HG03095 (cell line): Measurements from ENCODE around the gene CDK14.

ENCODE experiments used
- ATAC-seq: cut with Tn5 transposase; IDR thresholded peaks from one replicate; pipeline ENCODE4 v1.9.1; 2021; ENCODE audit warnings: moderate library complexity; ENCODE audit not compliant: unreplicated experiment

Gene CDK14

DNA sequence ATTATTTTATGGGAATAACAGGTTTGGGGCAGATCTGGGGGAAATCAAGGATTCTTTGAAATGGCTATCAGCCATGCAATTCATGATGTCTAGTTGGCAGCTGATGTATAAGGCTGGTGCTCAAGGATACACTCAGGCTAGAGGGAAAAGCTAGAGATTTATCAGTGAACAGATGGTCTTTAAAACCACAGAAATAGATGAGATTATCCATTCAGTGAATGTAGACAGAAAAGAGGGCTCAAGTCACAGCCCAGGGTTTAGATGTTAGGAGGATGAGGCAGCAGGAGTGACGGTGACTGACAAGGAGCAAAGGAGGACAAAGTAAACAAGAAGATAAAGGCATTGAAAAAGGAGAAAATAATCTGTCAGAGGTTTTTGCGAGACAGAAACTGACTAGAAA is 238.7 kb downstream of the CDK14 start:
- ATAC-seq = no peak

GRCh38 chr7:90835861-90836260 is 239.7 kb downstream of the CDK14 start:
- ATAC-seq = no peak

DNA sequence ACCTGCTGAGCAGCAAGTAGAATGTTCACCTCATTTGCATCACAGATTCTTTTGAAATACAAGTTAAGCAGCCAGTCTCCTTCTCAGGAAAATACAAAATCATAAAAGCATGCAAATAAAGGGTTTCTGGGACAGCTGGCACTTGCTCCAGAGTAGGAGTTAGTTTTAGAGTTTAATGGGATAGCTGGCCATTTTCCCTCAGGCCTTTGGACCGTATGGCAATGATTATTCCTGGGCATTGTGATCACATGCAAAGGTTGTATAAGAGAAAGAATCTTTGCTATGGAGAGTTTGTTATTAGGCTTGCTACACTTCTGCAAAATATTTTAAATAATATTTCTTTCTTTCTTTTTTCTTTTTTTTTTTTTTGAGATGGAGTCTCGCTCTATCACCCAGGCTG is 240.8 kb downstream of the CDK14 start:
- no peak for ATAC-seq

DNA sequence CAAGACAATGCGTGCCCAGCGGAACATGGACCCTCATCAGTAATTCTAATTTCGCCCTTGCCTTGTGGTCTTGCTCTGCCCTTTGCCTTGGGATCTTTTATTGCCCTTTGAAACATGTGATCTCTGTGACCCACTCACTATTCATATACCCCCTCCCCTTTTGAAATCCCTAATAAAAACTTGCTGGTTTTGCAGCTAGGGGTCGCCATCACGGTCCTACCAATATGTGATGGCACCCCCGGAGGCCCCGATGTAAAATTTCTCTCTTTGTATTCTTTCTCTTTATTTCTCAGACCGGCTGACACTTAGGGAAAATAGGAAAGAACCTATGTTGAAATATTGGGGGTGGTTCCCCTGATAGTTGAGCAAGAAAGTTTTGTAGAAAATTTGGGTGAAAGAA is 242.7 kb downstream of the CDK14 start:
- no peak for ATAC-seq

DNA sequence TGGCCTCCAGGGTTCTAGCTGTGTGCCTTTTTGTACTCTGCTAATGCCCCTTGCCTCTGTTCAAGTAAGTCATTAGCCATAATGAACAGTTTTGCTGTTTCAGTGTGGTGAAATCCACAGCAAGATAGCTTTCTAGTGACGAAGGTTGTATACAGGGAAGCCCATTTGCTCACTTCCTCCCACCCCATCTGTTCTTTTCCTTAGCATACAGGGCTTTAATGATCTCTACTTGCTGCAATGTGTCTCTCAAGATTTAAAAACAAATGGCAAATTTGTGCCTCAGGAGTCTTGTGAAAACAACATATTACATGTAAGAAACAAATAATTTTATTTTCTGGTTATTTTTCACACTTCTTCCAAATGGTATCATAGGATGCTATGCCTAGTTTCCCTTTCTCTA is 243.2 kb downstream of the CDK14 start:
- no peak for ATAC-seq

DNA sequence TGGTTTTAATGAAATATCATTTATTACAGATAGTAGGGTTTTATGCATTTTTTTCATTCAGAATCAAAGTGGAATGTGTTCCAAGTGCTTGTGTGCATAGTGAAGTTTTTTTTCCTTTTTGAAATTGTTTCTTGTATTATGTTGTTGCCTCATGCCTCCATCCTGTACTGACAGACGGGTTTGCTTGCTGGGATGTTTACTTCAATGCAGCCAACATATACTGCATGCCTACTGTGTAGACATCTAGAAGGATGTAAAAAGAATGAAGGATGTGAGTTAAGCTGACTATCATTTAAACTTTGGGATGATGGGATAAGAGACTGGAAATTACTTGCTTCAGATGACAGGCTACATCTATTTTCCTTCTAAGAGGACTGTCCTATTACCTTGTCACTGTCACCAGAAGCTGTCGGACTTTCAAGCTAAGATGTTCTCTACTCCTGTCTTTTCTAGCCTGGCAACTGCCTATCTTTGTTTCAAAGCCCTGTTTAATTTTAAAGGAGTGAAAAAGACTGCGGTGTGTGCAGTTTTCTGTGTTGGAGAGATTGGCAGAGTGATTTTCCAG is 243.7 kb downstream of the CDK14 start:
- no peak for ATAC-seq

DNA sequence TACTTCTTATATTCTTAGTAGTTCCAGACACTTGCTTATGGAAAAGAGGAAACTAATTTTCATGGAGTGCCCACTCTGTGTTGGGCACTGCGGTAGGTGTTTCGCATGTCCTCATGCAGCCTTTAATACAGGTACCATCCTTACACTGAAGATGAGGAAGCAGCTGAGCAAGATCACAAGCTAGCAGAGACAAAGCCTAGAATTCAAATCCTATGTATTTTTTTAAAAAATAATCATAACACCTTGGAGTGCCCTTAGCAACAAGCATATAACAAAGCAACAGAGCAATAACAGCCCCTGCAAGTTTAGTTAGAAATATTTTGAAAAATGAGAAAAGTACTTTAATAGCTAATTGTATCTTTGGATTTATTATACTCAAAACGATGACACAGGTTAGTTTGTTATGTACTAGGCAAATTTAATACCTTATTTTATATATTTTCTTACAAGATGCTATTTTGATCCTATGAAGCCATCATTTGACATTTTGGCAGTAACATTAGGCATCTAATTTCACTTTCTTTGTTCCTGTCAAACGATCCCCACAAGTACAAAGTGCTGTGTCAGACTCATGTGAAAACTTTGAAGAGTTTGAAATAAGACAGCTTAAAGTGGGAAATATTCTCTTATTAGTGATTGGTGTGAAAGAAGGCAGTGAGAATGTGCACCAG is 245.8 kb downstream of the CDK14 start:
- ATAC-seq = no peak

GRCh38 chr7:90842430-90842788 is 246.3 kb downstream of the CDK14 start:
- ATAC-seq = no peak

DNA sequence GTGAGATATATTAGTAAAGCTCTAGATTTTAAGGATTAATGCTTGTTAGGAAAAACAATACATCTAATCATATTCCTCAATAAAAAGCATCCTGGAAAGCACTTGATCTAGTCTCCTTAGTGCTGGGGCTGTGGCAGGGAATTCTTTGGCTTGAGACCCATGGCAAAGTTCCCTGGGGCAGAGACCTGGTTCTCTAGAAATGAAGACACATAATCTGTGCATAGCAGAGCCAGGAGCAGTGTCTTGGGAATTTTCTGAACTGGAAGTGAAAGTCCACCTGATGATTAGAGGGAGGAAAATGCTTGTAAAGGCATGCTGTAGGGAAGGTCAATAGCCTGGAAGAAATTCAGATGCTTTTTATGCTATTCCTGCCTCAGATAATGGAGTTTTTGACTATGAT is 247.4 kb downstream of the CDK14 start:
- ATAC-seq = no peak

- ATAC-seq = no peak
Observed at GRCh38 chr7:90844421-90844820, 248.3 kb downstream of the CDK14 start.

GRCh38 chr7:90846192-90846591 is 250.1 kb downstream of the CDK14 start:
- no peak for ATAC-seq

- ATAC-seq = no peak
Observed at GRCh38 chr7:90850066-90850465, 253.9 kb downstream of the CDK14 start.

DNA sequence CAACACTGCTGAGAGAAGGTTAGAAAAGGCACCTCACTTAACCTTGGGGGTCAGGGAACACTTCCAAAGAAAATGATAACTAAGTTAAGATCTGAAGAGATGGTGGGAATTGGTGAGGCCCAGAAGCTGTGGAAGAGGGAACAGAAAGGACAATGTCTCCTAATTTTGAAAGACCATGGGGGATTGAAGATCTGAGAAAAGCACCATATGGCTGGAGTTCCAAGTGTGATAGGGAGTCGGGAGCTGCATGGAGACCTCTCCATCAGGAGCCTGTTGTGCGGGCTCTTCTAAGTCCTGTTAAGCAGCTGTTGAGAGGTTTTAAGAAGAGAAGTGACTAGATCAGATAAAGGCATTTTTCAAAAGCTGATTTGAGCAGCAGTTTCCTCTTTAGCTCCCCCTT is 254.3 kb downstream of the CDK14 start:
- ATAC-seq = no peak

DNA sequence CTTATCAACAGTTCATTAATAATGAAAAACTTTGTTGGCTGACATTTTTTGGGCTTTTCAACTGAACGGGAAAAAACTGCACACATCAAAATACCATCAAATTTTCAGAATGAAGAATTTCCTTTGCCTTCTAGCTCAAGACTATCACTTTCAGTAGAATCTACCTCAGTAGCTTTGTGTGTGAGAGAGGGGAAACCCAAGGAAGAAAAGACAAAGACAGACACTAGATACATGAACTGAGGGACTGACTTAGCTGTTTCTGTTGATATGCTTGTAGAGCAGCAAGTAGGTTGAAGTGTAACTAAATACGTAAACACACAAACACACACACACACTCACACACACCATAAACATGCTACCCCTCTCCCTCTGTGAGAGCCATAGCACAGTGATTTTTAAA is 257.1 kb downstream of the CDK14 start:
- no peak for ATAC-seq

GRCh38 chr7:90856351-90857070 is 260.4 kb downstream of the CDK14 start:
- ATAC-seq = no peak

GRCh38 chr7:90857603-90858002 is 261.5 kb downstream of the CDK14 start:
- ATAC-seq = no peak

DNA sequence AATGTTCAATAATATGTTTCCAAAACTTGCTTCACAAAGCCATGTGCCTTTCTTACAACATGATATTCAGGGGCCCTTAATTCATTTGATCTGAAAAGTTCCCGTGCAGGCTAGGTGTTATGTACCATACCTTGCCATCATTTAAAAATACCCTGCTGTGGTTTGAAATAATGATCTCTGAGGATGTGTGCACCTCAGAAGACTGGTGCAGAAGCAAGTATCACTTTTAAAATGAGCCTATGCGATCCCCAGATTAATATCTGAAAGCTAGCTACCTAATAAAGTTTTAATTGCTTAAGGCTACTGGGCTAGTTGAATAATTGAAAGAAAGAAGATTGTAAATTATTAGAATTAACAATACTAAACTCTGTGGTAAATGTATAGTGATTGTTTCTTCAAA is 262.4 kb downstream of the CDK14 start:
- no peak for ATAC-seq

DNA sequence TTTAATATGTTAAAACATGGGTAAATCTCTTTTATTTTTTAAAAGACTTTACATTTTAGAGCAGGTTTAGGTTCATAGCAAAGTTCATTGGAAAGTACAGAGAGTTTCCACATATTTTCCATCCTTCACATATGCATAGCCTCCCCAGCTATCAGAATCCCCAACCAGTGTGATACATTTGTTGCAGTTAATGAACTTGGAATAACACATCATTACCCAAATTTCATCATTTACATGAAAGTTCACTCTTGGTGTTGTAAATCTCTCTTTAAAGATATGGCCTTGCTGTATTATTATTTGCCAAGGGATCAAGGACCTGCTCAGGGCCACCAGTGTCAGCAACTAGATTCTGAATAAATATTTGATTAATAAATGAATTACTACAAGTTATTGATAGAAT is 263.4 kb downstream of the CDK14 start:
- no peak for ATAC-seq

- no peak for ATAC-seq
Observed at GRCh38 chr7:90864088-90864487, 268.0 kb downstream of the CDK14 start.

- no peak for ATAC-seq
Observed at GRCh38 chr7:90869335-90869734, 273.2 kb downstream of the CDK14 start.

- no peak for ATAC-seq
Observed at GRCh38 chr7:90876701-90877100, 280.6 kb downstream of the CDK14 start.

DNA sequence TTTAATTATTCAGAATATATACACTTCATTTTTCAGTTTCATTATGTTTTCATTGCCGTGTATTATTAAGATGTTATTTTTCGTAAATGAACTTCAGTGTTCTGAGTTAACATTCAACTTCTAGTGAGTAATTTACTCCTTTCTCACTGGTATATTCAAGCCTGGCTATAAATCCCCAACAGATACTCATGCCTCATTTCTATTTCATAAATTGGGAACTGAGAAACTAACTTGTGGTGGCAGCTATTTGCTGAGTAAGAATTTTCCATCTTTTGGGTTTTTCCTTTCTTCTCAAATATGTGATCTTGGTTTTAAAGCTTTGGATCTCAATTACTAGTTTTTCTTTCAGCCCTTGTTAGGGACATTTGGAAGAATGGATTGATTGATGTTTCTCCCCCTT is 281.1 kb downstream of the CDK14 start:
- peak; percentile 79 for ATAC-seq

DNA sequence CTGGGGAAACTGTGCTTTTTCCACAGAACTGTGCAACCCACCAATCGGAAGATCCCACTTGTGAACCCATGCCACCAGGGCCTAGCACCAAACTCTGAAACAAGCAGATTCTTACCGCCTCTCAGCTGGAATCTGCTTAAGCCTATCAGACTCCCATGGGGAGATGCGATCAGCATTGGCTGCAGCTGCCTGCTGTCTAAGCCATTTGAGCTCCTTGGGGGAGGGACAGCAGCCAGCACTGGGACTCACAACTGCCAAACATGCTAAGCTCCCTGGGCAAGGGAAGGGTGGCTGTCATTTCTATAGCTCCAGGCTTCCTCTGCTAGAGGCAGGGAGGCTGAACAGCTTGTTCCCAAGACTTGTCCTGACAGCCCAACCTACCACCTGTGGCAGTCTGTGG is 283.8 kb downstream of the CDK14 start:
- ATAC-seq = no peak
